Renal pelvis (tissue), 4 donors: Measurements from ENCODE around the gene SPATA16. TPM values are rescaled to one million over a fixed set of nuclear protein-coding genes. Genes with fewer than 3 reads are reported as not detected.
"Not testable (repeated sequence)": the region's sequence is repeated elsewhere in the genome, so short reads cannot be mapped to it uniquely, and the experiment has no call there.

Experiments used
- DNase-seq: peaks from one replicate; pipeline ENCODE4 v3.0.0-alpha.2; 2013
- polyA plus RNA-seq, 3 donors: library from polyadenylated mRNA; unstranded; fragments of 120-200 nt; gene quantifications; one replicate each; pipeline ENCODE4 v1.2.1, GENCODE V29; 2013; ENCODE audit not compliant: insufficient read length in 3 of 3

The SPATA16 gene
- polyA plus RNA-seq, 3 donors: not detected

DNA sequence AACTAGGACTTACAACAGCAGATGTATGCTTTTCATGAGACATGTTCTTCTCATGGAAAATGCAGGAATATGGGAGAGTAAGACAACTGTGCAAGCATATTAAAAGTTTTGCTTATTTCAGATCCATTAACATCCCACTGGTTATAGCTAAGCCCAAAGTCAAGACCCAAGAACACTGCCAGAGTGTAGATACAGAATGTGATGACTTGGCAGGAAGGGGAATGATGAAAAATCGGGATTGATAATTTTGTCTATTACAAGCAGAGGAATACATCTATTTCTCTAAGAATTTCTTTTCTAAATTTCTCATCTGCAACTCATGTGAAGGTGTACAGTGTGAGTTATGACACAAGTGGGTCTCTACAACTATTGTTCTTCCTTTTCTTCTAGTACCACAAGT is 76.4 kb downstream of the SPATA16 start:
- no peak for DNase-seq

DNA sequence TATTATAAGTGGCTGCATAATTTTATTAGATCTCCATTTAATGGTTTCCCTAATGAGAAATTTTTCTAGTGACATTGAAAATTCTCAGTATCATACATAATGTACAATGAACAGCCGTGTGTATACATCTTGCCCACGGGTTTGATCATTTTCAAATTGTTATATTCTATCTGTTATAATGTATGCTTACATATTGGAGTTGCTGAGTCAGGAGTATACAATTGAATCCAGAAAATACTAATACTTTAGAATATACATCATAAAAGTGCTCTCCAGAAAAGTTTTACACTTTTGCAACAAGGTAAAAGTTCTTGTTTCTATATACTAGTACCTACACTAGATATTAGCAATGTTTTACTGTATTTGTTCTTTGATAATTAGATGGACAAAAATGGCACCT is 82.8 kb downstream of the SPATA16 start:
- DNase-seq: no peak

DNA sequence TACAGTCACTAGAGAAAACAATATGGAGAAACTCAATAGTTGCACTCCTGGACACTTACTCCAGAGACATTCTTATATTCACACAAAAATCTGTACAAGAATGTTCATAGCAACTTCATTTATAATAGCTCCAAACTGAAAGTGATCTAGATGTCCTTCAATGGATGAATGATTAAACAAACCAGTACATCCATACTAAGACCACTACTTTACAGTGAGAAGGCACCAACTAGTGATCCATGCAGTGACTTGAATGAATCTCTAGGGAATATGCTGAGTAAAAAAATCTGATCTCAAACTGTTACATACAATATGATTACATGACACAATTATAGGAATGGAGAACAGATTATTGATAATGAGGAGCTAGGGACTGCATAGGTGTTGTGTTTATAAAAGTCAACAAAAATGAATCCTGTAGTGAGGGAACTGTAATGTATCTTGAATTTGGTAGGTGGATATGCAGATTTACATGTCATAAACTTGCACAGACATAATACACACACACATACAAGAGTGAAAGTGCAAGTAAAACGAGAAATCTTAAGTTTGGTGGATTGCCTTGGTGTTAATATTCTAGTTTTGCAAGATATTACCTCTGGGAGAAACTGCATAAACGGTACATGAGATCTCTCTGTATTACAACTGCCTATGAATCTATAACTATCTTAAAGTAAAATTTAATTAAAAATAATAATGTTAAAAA is 85.7 kb downstream of the SPATA16 start:
- DNase-seq: no peak

DNA sequence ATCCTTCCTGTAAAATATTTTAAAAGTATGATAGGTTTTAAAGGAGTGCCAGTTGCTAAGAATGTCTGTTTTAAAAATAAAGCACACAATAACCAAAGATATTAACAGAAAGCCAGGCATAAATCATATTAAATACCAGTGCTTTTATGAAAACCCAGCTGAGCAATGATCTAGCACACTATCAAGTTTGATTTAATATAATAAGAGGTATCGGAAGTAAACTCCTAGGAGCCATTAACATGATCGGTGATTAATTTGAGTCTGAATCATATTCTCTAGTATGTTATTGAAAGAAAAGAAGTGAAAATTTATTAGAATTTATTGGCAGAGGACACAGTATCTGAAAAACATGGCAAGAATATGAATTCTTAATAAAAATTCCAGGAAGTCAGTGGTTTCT is 91.7 kb downstream of the SPATA16 start:
- no peak for DNase-seq

DNA sequence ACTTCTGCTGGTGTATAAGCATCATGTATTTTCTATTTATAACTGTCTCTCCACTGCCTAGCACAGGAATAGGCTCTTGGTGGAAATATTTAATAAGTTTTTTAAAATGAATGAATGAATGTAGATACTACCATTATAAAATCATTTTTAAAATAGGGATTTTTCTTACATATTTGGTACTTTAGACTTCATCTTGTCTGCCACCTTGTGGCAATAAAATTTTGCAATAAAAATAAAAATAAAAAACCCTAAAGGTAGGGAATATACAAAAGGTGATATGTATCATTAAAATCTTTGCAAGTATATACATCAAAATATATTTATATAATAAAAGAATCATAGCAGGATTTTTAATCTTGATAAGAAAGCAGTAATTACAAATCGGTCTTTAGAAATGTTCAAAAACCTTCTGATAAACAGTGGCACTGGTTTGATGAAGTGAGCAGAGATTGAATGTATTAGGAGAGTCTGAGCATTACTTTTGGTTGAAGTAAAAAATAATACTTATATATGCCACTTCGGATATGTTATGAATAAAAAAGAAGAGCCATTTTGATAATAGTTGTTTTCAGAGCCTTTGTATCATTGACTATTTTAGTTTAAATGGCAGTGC is 95.2 kb downstream of the SPATA16 start:
- DNase-seq: no peak

DNA sequence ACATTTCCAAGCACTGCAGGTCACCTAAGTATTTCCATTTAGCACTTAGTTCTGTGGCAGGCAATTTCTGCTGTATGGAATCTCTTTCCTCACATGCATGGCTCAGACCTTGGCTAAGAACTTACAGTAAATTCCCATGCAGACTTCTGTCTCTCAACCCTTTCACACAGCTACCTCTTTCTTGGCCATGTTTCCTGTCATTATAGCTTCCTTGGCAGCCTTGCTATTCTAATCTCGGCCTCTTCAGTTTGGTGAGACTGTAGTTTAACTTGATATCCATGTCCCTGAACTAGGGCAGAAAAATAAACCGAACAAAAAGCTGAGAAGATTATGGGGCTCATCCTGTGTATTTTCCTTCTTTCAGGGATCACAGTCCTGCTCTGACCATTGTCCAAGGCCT is 96.0 kb downstream of the SPATA16 start:
- no peak for DNase-seq

DNA sequence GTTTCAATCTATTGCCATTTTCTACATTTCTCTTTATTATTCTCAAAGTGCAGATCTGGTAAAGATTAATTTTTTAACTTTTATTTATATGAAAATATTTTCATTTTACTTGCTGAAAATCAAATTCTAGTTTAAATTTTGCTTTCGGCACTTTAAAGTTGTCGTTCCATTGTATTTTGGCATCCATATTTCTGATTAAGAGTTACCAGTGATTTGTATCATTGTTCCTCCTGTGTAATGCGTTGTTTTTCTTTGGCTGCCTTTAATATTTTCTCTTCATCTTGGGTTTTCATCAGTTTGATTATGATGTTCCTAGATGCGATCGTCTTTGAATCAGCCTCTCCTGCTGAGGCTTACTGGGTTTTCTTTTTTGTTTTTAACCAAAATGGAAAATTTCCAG is 97.3 kb downstream of the SPATA16 start:
- no peak for DNase-seq

DNA sequence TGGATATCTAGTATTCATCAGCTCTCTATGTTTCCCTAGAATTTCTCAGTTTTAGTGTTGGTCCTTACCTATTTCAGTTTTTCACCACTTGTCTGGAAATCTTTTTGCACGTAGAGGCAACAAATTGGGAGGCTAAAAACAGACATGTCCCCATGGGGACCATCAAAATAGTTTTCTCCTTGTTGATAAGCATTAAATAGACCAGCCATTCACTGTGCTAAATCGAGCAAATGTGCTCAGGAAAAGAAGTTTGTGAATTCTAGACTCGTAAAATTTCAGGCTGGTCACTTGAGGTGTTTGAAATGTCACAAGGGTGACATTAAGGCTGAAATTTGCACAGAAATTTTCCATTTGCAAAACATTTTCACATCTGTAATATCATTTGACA is 102.6 kb downstream of the SPATA16 start:
- no peak for DNase-seq

DNA sequence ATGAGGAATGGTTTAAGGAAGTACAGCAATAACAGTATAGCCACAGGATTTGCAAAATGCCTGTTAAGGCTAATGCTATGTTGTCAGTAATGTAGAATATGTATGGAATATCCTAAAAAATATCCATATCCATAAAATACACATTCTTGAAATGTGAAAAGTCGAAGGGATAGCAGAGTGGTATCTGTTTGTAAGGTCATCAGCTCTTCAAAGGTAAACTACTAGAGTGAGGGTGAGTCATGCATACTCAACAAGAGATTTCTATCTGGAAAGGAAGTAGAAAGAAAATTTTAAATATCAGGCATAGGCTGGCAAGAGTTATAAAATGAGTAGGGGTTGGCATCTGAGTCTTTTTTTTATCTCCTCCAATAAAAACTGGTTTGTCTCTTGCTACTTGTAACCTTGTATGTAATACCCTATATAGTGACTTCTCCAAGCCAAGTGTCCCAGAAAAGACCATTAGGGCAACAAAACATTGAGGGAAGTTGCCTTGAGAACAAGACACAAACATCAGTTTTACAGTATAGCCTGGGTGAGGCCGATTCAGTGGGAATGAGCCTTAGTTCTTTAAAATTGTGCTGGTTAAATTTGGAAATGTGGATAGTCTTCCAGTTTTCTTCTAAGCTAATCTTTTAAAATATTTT is 103.1 kb downstream of the SPATA16 start:
- no peak for DNase-seq

DNA sequence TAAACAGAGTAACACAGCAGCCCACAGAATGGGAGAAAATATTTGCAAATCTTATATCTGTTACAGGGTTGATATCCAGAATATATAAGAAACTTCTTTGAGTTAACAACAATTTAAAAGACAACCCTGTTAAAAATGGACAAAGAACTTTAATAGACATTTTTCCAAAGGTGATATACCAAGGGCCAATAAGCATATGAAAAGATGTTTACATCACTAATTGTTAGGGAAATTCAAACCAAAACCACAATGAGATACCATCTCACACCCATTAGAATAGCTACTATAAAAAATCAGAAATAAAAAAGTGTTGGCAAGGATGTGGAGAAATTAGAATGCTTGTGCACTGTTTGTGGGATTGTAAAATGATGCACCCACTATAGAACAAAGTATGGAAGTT is 110.8 kb downstream of the SPATA16 start:
- DNase-seq: no peak

DNA sequence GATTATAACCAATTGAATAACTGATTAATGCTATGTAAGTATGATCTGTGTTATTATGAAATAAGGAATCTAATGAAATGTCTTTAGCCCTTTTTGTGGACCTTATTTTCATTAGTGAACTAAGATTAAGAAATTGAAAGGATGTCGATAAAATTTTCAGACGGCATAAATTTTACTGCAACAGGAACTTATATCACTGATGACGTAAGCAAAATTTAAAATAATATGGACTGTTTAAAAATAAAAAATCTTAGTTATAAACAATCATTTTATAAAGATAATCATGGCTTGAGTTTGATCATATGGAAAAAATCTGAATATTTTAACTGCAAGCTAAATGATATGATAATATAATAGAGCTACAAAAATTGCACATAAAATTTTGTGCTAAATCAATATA is 112.7 kb downstream of the SPATA16 start:
- DNase-seq: no peak

DNA sequence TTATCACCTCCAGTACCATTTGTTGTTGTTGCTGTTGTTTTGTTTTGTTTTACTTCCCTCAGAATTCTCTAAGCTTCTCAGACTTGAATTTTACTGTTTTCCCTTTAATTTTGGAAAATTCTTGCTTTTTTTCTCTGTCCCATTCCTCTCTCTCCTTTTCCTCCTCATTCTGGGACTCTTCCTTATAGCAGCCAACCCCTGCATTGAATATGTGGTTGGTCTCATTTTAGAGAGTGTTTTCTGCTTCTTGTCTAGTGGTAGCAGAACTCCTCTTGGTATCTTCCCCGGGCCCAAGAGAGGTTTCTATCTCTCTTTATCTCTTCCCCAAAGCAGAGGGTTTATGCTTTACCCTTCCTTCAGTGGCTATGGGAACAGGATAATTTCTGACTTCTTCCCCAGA is 113.6 kb downstream of the SPATA16 start:
- no peak for DNase-seq

DNA sequence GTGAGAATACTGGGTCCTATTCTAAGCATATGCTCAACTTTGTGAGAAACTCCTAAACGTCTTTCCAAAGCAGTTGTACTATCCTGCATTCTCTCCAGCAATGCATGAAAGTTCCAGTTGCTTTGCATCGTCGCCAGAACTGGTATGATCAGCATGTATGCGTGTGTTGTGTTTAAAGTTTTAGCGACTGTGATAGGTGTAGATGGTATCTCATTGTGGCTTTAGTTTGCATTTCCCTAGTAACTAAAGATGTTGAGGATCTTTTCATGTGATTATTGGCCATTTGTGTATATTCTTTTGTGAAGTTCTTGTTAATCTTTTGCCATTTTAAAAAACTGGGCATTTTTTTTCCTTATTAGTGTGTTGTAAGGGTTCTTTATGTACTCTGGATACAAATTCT is 115.1 kb downstream of the SPATA16 start:
- no peak for DNase-seq

DNA sequence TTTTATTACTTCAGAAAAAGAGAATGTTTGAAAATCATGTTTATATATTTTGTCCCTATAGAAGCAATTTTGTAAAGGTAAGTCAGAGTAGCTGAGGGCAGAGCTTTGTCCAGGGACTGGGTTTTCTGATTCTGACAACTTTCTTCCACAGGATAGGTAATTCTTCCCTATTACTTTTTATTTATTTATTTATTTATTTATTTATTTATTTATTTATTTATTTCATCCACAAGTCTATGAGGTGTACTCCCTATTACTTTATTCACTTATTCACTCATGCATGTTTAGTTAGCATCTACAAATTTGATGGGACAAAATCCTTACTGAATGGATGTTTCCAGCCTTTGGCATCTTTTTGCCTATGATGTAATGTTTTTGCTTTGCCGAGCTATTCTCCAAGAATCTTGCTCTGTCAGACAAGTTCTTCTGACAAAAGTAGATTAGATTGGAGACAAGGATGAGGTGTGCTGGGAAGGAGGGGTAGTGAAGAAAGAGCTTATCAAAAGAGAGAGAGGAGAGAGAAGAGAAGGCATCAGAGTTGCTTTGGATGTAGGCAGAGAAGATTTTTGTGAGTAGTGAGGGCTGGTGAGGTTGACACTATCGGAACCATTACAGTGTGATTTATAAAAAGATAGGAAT is 119.4 kb downstream of the SPATA16 start:
- DNase-seq: no peak

DNA sequence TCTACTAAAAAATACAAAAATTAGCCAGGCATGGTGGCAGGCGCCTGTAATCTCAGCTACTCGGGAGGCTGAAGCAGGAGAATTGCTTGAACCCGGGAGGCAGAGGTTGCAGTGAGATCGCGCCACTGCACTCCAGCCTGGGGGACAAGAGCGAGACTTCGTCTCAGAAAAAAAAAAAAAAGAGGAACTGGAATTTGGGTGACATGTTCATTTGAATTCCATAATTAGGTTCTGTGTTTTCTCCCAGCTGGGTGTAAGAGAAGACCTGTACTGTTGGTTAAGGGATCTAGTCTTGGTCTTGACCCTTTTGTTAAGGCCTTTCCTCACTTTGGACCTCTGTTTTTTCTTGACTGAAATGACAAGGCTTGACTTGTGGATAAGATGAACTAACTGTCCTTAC is 120.9 kb downstream of the SPATA16 start:
- not testable (repeated sequence) for DNase-seq

DNA sequence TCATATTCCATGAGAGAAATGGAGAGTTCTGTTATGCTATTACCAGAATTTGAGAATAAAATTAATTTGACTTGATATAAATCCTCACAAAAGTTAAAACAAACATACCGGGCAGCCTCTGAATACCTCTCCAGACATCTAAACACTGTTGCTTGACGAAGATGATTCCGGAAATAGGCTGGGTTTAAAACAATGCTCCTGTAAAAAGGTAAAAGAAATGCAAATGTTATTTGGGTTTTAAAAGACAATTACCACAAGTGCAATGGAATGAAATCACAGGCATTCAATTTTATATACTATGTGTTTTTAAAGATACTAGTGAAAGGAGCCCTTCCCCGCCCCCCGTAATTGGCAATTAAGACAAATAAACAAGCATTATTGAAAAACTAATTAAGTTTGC is 121.7 kb downstream of the SPATA16 start:
- DNase-seq: no peak

DNA sequence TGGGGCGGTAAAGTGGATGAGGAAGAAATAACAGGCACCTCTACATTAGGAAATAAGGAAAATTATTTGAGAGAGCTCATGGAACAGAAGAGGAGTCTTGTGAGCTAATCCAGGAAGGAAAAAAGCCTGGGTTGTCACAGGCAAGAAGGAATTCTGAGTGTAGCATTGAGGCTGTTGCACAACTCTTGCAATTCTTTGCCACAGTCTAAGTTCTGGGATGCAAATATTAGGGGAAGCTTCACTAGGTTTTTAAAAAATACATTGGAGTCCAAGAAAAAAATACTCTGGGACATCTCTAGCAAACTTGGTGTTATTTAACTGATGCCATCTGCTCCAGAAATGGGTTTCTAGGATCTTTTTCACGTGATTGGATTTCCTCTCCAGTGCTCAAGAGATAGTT is 122.3 kb downstream of the SPATA16 start:
- DNase-seq: no peak

DNA sequence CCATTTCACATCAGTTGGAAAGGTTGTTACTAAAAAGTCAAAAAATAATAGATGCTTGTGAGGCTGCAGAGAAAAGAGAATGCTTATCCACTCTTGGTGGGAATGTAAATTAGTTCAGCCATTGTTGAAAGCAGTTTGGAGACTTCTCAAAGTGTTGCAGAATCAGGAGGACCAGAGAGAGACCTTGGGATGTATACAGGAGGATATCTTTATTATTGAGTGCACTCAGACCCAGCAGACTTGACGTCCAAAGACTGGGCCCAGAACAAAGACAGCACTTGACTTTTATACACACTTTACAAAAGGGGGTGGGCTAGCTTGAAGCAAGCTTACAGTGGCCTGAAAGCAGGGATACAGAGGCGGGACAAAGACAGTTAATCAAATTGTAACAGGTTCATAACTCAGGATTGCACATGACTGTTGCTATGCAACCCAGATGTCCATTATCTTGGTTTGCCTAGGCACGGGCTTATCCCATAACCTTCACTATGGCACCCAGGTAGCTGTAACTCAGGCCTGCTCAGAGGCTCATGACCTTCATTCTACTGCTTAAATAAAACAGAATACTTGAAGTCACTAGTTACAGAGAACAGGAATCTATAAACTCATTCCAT is 127.7 kb downstream of the SPATA16 start:
- DNase-seq: no peak

DNA sequence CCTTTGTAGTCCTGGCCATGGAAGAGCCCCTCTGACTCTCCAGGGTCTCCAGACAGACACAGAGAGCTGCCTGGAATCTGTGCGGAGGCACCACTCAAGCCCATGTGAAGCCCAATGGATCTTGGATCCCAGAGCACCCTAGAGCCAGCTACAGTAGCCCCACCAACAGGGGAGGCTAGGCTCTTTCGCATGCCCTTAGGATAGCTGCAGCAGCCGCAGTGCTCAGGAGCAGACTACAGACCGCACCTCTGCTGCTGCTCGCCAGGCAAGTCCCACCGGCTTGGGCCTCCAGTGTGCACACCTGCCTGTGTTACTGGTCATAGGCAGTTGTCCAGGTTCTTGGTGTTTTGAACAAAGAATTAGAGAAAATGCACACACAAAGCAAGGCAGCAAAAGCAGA is 131.6 kb downstream of the SPATA16 start:
- DNase-seq: no peak

DNA sequence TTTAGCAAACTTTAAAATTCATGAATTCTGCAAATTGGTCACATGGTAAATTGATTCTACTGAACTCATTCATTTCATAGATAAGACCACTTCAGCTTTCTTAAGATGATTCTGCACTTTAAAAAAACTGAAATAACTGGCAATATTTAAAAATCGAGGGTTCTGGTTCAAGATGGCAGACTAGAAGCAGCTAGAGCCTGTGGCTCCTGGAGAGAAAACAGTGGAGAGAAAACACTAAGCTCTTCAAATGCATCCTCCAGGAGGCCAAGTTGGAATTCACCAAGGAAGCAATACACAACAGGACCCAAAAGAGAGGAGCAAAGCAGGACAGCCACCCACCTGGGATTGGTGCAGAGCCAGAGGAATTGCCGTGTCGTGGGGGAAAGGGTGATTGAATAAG is 132.1 kb downstream of the SPATA16 start:
- DNase-seq: no peak

DNA sequence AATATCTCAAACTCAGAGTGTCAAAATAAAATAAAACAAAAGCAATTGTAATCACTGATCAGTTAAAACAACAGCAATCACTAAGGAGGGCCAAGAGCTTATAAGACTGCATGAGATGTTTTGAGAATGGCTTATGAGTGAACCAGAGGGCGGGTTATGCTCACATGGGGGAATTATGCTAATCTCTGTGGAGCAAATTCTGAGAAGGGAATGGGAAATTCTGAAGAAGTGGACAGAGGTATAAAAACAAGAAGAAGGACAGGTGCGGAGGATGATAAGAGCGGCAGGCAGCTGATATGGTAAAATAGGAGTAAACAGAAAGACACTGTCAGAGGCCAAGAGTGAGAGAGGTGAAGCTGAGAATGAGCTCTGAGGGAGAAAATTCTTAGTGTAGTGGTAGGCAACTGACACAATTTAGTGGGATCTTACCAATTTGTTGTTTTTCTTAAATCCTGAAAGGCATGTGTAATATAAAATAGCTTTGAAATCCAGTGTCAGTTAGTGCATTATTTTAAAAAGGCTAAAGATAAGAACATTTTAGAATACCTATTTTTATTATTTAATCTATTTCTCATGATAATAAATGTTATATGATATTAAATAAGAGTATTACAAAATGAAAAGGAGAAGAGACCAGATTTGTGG is 133.8 kb downstream of the SPATA16 start:
- no peak for DNase-seq

DNA sequence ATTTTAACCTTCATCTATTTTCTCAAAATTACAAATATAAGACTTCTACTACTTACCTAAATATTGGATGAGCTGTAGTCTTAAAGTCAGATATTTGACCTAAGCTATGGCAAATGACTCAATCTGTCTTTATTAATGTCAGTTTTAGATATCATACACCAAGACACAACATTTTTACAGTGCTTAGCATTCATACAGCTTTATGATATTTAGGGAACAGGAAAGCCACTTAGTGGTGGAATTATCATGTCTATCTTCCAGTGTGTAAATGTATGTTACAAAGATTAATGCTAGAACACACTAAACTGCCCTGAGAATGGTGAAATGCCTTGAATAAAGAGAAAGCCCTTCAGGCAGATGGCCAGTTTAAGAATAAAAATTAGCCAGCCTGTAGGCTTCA is 135.0 kb downstream of the SPATA16 start:
- no peak for DNase-seq
